WI38 (cell line): Measurements from ENCODE around the gene NUDT22.
A peak's percentile ranks its signal among the peaks of the same experiment; 100 is the strongest.

ENCODE experiments used
- H3K4me3 ChIP-seq: 2 replicates; pipeline ENCODE4 v1.5.1; 2011; ENCODE audit warnings: low read depth, mild to moderate bottlenecking, control low read depth, low read length
- TF ChIP-seq, protein P1 (sequence below): IDR thresholded peaks from 2 replicates; pipeline ENCODE4 v1.5.1; 2012; ENCODE audit warnings: low read depth, mild to moderate bottlenecking, control low read depth, low read length

The NUDT22 gene

DNA sequence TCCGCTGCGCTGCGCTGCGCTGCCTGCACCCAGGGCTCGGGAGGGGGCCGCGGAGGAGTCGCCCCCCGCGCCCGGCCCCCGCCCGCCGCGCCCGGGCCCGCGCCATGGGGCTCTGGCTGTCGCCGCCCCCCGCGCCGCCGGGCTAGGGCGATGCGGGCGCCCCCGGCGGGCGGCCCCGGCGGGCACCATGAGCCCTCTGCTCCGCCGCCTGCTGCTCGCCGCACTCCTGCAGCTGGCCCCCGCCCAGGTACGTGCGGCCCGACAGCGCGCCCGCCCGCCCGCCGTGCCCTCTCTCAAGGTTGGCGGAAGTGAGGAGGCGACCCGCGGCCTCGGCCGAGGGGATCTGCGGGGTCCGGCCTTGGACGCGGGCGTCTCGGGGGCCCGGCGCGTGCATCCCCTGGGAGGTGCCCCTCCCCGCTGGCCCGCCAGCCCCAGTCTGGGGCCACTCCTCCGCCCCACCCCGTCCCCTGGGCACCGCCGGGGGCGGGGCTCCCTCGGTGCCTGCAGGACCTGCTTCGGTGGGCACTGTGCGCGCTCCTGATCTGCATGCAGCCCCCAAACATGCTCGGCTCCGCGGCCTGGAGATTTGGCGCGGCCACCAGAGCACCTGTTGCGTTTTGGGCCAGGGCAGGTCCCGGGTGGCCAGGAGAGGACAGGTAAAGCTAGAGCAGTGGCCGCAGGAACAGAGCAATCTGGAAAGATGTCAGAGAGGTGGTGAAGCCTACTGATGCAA is 8.7 kb downstream of the NUDT22 start:
- peak overlapping the region; percentile 68 for H3K4me3 ChIP-seq
- TF ChIP-seq, protein P1, sequence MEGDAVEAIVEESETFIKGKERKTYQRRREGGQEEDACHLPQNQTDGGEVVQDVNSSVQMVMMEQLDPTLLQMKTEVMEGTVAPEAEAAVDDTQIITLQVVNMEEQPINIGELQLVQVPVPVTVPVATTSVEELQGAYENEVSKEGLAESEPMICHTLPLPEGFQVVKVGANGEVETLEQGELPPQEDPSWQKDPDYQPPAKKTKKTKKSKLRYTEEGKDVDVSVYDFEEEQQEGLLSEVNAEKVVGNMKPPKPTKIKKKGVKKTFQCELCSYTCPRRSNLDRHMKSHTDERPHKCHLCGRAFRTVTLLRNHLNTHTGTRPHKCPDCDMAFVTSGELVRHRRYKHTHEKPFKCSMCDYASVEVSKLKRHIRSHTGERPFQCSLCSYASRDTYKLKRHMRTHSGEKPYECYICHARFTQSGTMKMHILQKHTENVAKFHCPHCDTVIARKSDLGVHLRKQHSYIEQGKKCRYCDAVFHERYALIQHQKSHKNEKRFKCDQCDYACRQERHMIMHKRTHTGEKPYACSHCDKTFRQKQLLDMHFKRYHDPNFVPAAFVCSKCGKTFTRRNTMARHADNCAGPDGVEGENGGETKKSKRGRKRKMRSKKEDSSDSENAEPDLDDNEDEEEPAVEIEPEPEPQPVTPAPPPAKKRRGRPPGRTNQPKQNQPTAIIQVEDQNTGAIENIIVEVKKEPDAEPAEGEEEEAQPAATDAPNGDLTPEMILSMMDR: no peak

DNA sequence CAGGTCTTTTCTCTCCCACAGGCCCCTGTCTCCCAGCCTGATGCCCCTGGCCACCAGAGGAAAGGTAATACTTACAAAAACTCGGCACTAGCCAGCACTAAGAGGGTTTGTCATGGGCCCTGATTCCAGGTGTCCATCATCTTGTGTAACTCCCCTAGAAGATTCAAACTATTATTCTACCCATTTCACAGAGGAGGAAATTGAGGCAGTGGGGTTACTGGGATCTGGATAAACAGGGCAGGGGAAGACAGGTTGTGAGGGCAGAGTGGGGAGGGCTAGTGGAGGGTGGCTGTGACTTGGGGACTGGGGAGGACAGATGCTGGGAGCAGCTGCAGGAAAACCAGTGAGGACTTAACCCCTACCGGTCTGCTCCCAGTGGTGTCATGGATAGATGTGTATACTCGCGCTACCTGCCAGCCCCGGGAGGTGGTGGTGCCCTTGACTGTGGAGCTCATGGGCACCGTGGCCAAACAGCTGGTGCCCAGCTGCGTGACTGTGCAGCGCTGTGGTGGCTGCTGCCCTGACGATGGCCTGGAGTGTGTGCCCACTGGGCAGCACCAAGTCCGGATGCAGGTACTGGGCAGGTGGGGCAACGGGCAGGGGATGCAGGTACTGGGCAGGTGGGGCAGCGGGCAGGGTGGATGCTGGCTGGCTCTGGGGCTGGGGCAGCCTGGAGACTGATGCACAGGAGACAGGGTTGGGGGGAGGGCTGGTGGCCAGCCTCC is 9.5 kb downstream of the NUDT22 start:
- TF ChIP-seq, protein P1: no peak
- H3K4me3 ChIP-seq: peak overlapping the region; percentile 68

DNA sequence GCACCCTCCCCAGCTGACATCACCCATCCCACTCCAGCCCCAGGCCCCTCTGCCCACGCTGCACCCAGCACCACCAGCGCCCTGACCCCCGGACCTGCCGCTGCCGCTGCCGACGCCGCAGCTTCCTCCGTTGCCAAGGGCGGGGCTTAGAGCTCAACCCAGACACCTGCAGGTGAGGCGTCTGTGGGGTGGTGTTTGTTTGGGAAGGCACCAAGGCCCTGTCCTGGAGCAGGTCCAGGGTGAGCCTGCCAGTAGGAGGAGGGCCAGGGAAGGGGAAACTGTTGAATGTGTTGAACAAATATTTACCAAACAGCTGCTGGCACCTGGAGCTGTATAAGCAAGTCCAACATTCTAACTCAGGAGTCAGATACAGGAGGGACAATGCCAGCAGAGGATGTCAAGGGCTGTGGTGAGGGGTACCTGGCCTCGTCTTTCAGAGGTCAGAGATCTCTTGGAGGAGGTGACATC is 11.4 kb downstream of the NUDT22 start:
- H3K4me3 ChIP-seq: no peak overlapping the region
- TF ChIP-seq, protein P1: no peak

DNA sequence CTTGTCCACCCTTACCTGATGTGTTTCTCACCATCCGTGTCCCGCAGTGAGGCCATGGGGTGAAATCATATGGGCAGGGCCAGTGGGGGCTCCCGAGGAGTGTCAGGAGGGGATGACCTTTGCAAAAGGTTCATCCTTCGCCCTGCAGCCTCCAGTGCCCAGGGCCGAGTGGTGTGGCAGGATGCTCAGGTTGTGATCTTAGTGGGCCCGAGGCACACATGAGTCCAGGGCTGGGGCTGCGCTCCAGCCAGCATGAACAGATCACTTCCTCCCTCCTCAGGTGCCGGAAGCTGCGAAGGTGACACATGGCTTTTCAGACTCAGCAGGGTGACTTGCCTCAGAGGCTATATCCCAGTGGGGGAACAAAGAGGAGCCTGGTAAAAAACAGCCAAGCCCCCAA is 12.0 kb downstream of the NUDT22 start:
- TF ChIP-seq, protein P1: no peak
- no peak overlapping the region for H3K4me3 ChIP-seq

DNA sequence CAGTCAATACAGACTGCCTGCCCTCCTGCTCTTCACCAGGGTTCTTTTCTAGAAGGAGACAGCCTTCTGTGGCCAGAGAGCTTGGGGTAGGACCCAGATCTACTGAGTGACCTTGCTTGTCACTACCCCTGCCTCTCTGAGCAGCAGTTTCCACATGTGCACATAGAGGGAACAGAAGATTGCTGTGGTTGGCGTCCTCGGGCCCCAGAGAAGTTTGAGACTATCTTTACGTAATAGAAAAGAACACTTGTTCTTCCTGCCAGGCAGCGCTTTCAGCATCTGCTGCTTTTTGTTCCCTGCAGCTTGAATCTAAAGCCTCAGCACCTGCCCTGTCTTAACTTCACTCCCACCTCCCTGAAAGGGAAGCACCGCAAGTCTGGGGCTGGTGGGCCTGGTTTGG is 12.9 kb downstream of the NUDT22 start:
- no peak overlapping the region for H3K4me3 ChIP-seq
- TF ChIP-seq, protein P1: no peak

DNA sequence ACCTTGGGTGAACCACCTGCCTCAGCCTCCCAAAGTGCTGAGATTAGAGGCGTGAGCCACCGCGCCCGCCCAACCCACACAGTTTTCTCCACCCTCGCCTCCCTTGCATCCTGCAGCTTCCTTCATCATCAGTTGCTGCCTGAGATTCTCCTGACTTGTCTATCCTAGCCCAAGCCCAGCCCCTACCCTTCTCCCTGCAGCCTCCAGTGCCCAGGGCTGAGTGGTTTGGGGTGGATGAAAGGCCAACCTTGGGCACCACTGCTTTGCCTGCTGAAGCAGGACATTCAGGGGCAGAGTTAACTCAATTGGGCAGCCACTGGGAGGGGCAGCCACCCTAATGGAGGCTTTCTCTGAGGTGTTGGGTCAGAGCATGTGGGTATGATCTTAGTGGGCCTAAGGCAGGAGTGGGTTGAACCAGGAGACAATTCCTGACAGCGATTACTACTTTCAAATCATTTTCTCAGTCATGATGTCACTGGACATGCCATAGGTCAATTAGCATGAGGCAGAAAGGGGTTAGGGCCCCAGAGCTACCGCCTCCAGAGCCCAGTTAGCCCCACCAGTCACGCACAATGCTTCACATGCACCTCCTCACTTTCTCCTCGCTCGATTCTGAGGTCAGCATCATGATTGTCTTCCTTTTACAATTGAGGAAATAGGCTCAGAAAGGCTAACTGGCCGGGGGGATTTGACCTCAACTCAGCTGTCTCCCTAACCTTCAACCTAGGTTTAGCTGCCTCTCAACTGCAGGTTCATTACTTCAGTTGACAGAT is 13.8 kb downstream of the NUDT22 start:
- H3K4me3 ChIP-seq: peak overlapping the region; percentile 69
- TF ChIP-seq, protein P1: no peak
